Duodenal mucosa (tissue), 2 donors: Measurements from ENCODE around the gene POLR2J.
"Not testable (repeated sequence)": the region's sequence is repeated elsewhere in the genome, so short reads cannot be mapped to it uniquely, and the experiment has no call there.

Experiments used
- H3K27ac ChIP-seq: one replicate; pipeline ENCODE4 v1.7.0; 2013; ENCODE audit warnings: low read depth, low read length
- H3K27me3 ChIP-seq, 2 donors: one replicate each; pipeline ENCODE4 v1.7.0; 2013; ENCODE audit warnings: low read length in 2 of 2, control low read depth in 1 of 2; ENCODE audit not compliant: insufficient read depth in 2 of 2, control insufficient read depth in 1 of 2
- H3K36me3 ChIP-seq, 2 donors: one replicate each; pipeline ENCODE4 v1.7.0; 2013; ENCODE audit warnings: low read length in 2 of 2, control low read depth in 1 of 2; ENCODE audit not compliant: insufficient read depth in 2 of 2, control insufficient read depth in 1 of 2
- H3K4me1 ChIP-seq, 2 donors: one replicate each; pipeline ENCODE4 v1.7.0; 2013; ENCODE audit warnings: low read length in 2 of 2, control low read depth in 1 of 2; ENCODE audit not compliant: insufficient read depth in 2 of 2, control insufficient read depth in 1 of 2
- H3K4me3 ChIP-seq, 2 donors: one replicate each; pipeline ENCODE4 v1.7.0; 2013; ENCODE audit warnings: low read length in 2 of 2, low read depth in 1 of 2
- H3K9ac ChIP-seq, 2 donors: one replicate each; pipeline ENCODE4 v1.7.0; 2013; ENCODE audit warnings: low read length in 2 of 2, low read depth in 1 of 2
- H3K9me3 ChIP-seq, 2 donors: one replicate each; pipeline ENCODE4 v1.7.0; 2013; ENCODE audit warnings: low read length in 2 of 2, control low read depth in 1 of 2; ENCODE audit not compliant: control insufficient read depth in 1 of 2

Gene POLR2J

GRCh38 chr7:102463841-102464576 lies 14.7 kb downstream of the POLR2J start:
- no peaks in the 10 kb centered on the region for H3K9me3 ChIP-seq
- peak overlapping the region; percentile 85 to 99 for H3K9ac ChIP-seq
- peak overlapping the region; percentile 17 for H3K27ac ChIP-seq
- no peaks in the 10 kb centered on the region for H3K27me3 ChIP-seq
- H3K4me3 ChIP-seq: peak overlapping the region; percentile 98 to 100
- peaks cover 0 to 9% of the 10 kb centered on the region in 2 donors for H3K36me3 ChIP-seq
- peaks cover 10 to 16% of the 10 kb centered on the region in 2 donors for H3K4me1 ChIP-seq

GRCh38 chr7:102460467-102460866 lies 18.3 kb downstream of the POLR2J start:
- Histone ChIP-seq H3K4me3 (no peak overlapping the region), H3K27ac (no peak overlapping the region), H3K27me3 (no peaks in the 10 kb centered on the region), H3K9me3 (no peaks in the 10 kb centered on the region), H3K4me1 (peaks cover 4 to 9% of the 10 kb centered on the region in 2 donors), H3K9ac (no peak overlapping the region), H3K36me3 (peaks cover 4 to 27% of the 10 kb centered on the region in 2 donors)

DNA sequence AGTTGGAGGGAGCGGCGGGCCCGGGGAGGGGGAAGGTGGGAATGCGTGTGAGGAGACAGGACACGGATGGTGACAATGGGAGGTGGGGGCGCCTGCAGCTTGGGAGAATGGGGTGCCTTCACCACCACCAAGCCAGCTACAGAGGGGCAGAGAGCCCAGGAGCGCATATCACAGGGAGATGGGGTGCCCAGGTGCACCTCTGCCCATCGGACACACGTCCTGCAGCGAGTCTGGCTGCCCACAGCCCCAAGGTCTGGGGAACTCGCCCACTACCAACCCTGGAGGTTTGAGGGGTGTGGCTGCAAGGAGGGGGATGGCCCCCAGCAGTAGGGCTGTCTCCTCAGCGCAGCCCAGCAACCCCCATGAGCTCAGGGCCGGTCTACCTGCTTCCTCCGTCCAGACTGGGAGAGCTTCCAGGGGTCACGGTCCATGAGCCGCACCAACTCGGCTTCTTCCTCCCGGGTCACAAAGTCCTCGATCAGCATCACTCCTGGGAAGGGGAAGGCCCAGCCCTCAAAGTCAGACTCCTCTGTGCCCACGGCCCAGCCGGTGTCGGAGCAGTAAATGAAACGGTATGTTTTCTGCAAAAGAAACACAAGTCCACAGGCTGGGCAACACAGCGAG lies 19.4 kb downstream of the POLR2J start:
- peaks cover 4 to 27% of the 10 kb centered on the region in 2 donors for H3K36me3 ChIP-seq
- H3K27me3 ChIP-seq: no peaks in the 10 kb centered on the region

GRCh38 chr7:102457352-102457924 lies 21.3 kb downstream of the POLR2J start:
- Histone ChIP-seq H3K27me3 (no peaks in the 10 kb centered on the region), H3K9me3 (no peaks in the 10 kb centered on the region), H3K9ac (no peak overlapping the region), H3K36me3 (peaks cover 4 to 27% of the 10 kb centered on the region in 2 donors), H3K4me3 (no peak overlapping the region), H3K27ac (no peak overlapping the region), H3K4me1 (no peaks in the 10 kb centered on the region)

More for the DNA sequence above, 19.4 kb downstream of the POLR2J start:
- Histone ChIP-seq H3K4me3 (no peak overlapping the region), H3K27ac (no peak overlapping the region), H3K4me1 (peaks cover 4 to 9% of the 10 kb centered on the region in 2 donors), H3K9me3 (no peaks in the 10 kb centered on the region), H3K9ac (no peak overlapping the region)

GRCh38 chr7:102456327-102456726 lies 22.4 kb downstream of the POLR2J start:
- H3K27me3 ChIP-seq: no peaks in the 10 kb centered on the region
- no peak overlapping the region for H3K27ac ChIP-seq
- H3K9ac ChIP-seq: no peak overlapping the region
- H3K9me3 ChIP-seq: no peaks in the 10 kb centered on the region
- H3K4me3 ChIP-seq: no peak overlapping the region
- no peaks in the 10 kb centered on the region for H3K4me1 ChIP-seq
- H3K36me3 ChIP-seq: peaks cover 4 to 27% of the 10 kb centered on the region in 2 donors

GRCh38 chr7:102455596-102455995 lies 23.1 kb downstream of the POLR2J start:
- Histone ChIP-seq H3K9me3 (no peaks in the 10 kb centered on the region), H3K27ac (no peak overlapping the region), H3K36me3 (peaks cover 4 to 27% of the 10 kb centered on the region in 2 donors), H3K4me1 (no peaks in the 10 kb centered on the region), H3K4me3 (no peak overlapping the region), H3K9ac (no peak overlapping the region), H3K27me3 (no peaks in the 10 kb centered on the region)

- H3K36me3 ChIP-seq: peaks cover 4 to 27% of the 10 kb centered on the region in 2 donors
- H3K27me3 ChIP-seq, H3K4me3 ChIP-seq, H3K9me3 ChIP-seq, H3K4me1 ChIP-seq, H3K9ac ChIP-seq, H3K27ac ChIP-seq: not testable (repeated sequence)
Observed at GRCh38 chr7:102454932-102455331, 23.8 kb downstream of the POLR2J start.

DNA sequence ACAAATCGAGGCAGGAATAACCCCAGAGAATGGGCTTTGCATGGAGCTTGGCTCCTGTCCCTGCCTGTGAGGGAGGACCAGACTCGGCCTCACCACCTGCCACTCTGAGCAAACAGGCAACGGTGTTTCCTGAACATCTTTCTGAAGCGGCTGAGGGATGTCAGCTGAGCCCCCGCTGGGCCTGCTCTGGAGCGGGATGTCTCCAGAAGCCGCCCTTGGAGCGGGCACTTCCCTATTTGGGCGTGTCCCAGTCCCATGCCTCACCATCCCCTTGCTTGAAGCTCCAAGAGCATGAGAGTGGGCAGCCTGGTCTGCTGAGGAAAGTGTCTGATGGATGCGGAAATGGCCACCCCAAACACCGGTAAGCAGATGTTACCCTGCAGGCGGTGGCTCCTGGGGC lies 24.3 kb downstream of the POLR2J start:
- H3K4me1 ChIP-seq: no peaks in the 10 kb centered on the region
- no peak overlapping the region for H3K4me3 ChIP-seq
- H3K9ac ChIP-seq: no peak overlapping the region
- H3K27me3 ChIP-seq: no peaks in the 10 kb centered on the region
- H3K36me3 ChIP-seq: peaks cover 4 to 26% of the 10 kb centered on the region in 2 donors
- H3K27ac ChIP-seq: no peak overlapping the region
- no peaks in the 10 kb centered on the region for H3K9me3 ChIP-seq

DNA sequence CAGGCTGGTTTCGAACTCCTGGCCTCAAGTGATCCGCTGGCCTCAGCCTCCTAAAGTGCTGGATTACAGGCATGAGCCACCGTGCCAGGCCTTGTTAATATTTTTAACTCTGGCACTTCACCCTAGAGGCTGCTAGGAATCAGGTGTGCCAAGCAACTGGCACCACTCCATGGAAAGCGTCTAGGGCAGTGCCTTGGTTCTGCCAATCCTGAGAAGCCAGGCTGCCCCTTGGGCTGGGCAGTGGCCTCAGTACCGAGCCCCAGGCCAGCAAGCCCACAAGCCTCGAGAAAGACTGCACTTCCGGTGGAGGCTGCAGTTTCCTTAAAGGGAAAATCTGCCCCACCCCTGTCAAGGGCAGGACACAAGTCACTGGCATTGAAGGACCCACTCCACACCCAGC lies 25.4 kb downstream of the POLR2J start:
- H3K9ac ChIP-seq: no peak overlapping the region
- H3K9me3 ChIP-seq: no peaks in the 10 kb centered on the region
- H3K4me3 ChIP-seq: no peak overlapping the region
- H3K36me3 ChIP-seq: peaks cover 4 to 21% of the 10 kb centered on the region in 2 donors
- no peaks in the 10 kb centered on the region for H3K27me3 ChIP-seq
- no peaks in the 10 kb centered on the region for H3K4me1 ChIP-seq
- no peak overlapping the region for H3K27ac ChIP-seq

GRCh38 chr7:102452451-102452850 lies 26.3 kb downstream of the POLR2J start:
- no peaks in the 10 kb centered on the region for H3K9me3 ChIP-seq
- no peak overlapping the region for H3K9ac ChIP-seq
- H3K27ac ChIP-seq: no peak overlapping the region
- H3K27me3 ChIP-seq: no peaks in the 10 kb centered on the region
- peaks cover 4 to 12% of the 10 kb centered on the region in 2 donors for H3K36me3 ChIP-seq
- no peaks in the 10 kb centered on the region for H3K4me1 ChIP-seq
- no peak overlapping the region for H3K4me3 ChIP-seq
